ENCODE results near the gene POLR2H.
"Not testable (repeated sequence)": the region's sequence is repeated elsewhere in the genome, so short reads cannot be mapped to it uniquely, and the experiment has no call there.

Gene POLR2H

GRCh38 chr3:184335661-184336546 lies 25.6 kb upstream of the POLR2H start:
- DNase-seq: no peak

- no peak for DNase-seq
Measured at GRCh38 chr3:184336547-184337398, 24.7 kb upstream of the POLR2H start.

- DNase-seq: no peak
Measured at GRCh38 chr3:184337399-184337714, 24.2 kb upstream of the POLR2H start, which contains the start of gene FAM131A. FAM131A (plus strand) TSS chr3:184337600; CDS start chr3:184337631, 31 bp downstream.

GRCh38 chr3:184337981-184338380 lies 23.5 kb upstream of the POLR2H start:
- no peak for DNase-seq

- DNase-seq: no peak
Measured at GRCh38 chr3:184338511-184338945, 23.0 kb upstream of the POLR2H start.

- DNase-seq: no peak
Measured at GRCh38 chr3:184339001-184339400, 22.5 kb upstream of the POLR2H start.

GRCh38 chr3:184339451-184340135 lies 21.9 kb upstream of the POLR2H start:
- not testable (repeated sequence) for DNase-seq

- DNase-seq: no peak
Measured at GRCh38 chr3:184341925-184342324, 19.6 kb upstream of the POLR2H start.

GRCh38 chr3:184343200-184343876 lies 18.2 kb upstream of the POLR2H start:
- DNase-seq: no peak

- DNase-seq: no peak
Measured at GRCh38 chr3:184344579-184345316, 16.8 kb upstream of the POLR2H start.

GRCh38 chr3:184345317-184346144 lies 16.0 kb upstream of the POLR2H start:
- no peak for DNase-seq

- no peak for DNase-seq
Measured at GRCh38 chr3:184346480-184347190, 14.9 kb upstream of the POLR2H start.

- no peak for DNase-seq
Measured at GRCh38 chr3:184347321-184348056, 14.0 kb upstream of the POLR2H start.

GRCh38 chr3:184348057-184348382 lies 13.5 kb upstream of the POLR2H start:
- DNase-seq: no peak

GRCh38 chr3:184349563-184350470 lies 11.7 kb upstream of the POLR2H start:
- no peak for DNase-seq

GRCh38 chr3:184350618-184351017 lies 10.9 kb upstream of the POLR2H start:
- no peak for DNase-seq

GRCh38 chr3:184351511-184352148 lies 9.9 kb upstream of the POLR2H start:
- no peak for DNase-seq

Data from cortex of kidney (tissue), 1 donor.